GM18526 (cell line): Measurements from ENCODE around the gene CDYL.

Experiments used
- POLR2A ChIP-seq: IDR thresholded peaks from 3 replicates; pipeline ENCODE4 v1.6.1; 2011; ENCODE audit not compliant: insufficient read length; ENCODE audit errors: extremely low read depth

CDYL gene

DNA sequence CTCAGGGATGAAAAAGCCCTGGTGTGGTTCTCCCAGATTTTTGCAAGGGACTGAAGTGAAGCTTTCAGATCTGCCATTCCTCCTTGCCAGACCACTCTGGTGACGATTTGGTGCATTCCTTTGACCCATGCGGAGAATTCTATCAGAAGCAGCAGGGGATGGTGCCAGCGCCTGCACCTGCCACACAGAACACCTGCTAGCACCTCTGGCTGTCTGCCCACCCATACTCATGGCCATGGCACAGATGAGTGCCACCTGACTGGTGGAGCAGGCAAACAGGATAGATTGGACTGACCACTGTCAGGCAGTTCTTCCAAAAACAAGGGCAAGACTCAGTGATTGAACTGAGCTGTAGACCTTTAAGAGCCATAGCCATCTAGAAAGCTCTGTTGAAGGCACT, 107.1 kb downstream of the CDYL start:
- no peak for TF ChIP-seq POLR2A

DNA sequence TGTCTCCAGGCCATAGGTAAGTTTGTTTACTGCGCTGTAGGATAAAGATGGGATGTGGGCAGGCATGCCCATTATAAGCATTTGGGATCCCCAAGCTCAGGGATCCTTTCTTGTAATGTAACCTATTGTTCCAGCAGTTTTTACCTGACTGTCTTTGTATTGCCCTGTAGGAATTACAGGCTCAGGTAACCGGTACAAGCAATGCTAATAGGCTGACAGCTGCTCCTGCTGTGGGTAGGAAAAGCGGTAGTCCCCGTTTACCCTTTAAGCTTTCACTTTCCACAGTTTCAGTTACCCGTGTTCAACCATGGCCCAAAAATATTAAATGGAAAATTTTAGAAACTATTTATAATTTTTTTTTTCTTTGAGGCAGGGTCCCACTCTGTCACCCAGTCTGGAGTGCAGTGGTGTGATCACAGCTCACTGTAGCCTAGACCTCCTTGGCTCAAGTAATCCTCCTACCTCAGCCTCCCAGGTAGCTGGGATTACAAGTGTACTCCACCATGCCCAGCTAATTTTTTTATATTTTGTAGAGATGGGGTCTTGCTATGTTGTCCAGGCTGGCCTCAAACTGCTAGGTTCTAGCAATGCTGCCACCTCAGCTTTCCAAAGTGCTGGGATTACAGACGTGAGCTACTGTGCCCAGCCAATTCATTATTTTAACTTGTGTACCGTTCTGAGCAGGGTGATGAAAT, 108.6 kb downstream of the CDYL start:
- no peak for TF ChIP-seq POLR2A

DNA sequence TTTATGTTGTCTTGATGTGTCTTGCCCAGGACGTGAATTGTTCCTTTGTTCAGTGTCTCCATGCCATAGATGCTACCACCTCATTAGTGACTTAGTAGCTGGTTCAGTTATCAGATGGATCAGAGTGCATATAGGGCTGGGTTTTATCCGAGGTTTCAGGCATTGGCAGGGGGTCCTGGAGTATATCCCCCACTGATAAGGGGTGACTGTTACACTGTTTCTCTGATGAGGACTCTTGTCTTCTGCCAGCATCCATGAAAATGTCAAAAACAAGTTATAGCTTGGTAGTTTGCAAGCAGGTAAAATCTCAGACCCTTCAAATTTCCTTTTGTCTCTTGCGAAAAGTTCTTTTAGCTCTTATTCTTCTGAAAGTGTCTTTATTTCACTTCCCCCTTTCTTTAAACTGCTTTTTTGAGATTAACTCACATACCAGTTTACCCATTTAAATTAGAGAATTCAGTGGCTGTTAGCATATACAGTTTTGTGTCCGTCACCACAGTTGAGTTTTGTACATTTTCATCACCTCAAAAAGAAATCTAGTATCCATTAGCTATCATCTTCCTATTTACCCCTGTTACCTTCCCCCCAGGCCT, 109.2 kb downstream of the CDYL start:
- TF ChIP-seq POLR2A: no peak

GRCh38 chr6:4888841-4889240, 112.6 kb downstream of the CDYL start:
- TF ChIP-seq POLR2A: no peak

GRCh38 chr6:4889701-4890100, 113.5 kb downstream of the CDYL start:
- no peak for TF ChIP-seq POLR2A

GRCh38 chr6:4890191-4890590, 114.0 kb downstream of the CDYL start:
- no peak for TF ChIP-seq POLR2A

- TF ChIP-seq POLR2A: no peak
Measured at GRCh38 chr6:4890627-4891026, 114.4 kb downstream of the CDYL start.

- TF ChIP-seq POLR2A: no peak
Measured at GRCh38 chr6:4891141-4891540, 114.9 kb downstream of the CDYL start.

- no peak for TF ChIP-seq POLR2A
Measured at GRCh38 chr6:4892785-4893485, 116.7 kb downstream of the CDYL start.

DNA sequence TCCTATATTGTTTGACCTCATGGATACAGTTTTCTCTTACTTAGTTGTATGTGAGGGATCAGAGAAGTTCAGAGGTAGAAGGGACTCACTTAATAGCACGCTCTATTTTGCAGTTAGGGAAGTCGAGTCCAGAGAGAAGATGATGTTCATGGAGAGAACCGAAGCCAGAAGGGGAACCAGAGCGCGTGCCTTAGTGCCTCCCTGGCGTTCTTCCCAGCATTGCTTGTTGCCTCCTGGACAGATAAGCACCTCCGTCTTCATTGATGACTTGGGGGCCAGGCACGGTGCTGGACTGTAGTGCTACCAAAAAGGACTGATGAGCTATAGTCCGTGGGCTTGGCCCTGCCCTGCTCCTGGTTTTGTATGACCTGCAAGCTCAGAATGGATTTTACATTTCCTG, 117.8 kb downstream of the CDYL start:
- no peak for TF ChIP-seq POLR2A

DNA sequence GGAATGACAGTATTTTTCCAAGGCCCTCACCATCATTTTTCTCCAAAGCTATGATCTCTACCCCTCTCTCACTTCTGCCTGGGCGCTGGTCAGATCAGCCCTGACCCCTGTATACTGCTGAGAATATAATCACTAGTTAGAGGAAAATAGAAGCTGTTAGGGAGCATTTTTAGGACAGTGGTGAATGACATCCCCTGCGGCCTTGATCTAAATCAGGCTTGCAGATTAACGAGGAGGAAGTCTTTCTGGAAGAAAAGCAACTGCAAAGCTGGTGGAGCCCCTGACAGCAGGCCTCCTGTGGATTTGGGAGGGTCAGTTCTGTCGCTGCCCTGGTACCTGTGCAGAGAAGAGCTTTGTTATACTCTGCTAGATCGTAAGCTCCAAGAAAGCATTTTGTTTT, 119.8 kb downstream of the CDYL start:
- no peak for TF ChIP-seq POLR2A

DNA sequence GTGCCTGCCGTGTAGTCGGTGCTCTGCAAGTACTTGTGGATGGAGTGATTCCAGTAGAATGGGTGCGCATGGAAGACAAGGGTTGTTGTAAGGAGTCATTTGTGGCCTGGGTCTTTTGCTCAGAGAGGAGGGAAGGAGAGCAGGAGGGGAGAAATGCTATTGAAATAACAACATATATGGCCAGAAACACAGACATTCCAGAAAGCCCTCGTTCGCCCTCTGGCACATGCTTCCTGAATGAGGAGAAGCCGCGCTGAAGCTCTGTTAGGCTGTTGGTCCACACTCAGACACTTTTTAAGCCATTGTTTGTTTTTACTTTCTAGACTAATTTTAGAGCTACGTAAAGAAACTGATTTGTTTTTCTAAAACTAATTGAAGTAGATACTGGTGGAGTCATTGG, 120.2 kb downstream of the CDYL start:
- no peak for TF ChIP-seq POLR2A

DNA sequence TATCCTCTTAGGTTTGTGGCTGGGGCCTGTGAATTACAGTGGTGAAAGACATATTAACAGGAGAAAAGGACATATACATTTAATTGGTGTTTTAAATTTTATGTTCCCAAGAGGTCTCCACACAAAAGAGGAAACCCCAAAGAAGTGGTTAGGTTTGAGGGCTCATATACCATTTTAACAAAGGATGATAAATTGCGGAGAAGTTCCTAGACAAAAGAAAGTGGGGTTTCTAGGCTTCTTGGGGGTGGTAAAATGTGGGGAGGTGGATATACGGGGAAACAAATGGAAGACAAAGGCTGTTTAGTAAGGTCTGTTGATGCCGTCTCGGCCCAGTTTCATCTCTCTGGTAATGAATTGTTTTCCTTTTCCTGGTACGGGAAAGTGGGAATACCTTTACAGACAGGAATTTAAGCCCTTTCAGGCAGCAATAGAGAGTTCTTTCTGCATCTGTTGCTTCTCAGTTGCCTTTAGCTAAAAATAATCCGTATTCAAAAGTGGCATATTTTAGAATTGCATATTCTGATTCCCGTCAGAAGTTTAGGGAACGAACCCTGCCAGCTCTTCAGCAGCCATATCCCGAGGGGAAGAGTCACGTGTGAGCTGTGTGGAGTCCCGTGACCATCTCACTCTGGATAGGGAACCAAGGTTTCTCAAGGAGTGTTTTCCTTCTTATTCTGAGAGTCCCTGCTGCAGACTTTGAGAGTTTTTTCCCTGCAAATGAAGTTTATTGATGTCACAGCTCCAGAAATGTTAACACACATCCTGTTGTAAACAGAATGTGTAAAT, 123.2 kb downstream of the CDYL start:
- no peak for TF ChIP-seq POLR2A

- TF ChIP-seq POLR2A: no peak
Measured at GRCh38 chr6:4901386-4902061, 125.3 kb downstream of the CDYL start.

DNA sequence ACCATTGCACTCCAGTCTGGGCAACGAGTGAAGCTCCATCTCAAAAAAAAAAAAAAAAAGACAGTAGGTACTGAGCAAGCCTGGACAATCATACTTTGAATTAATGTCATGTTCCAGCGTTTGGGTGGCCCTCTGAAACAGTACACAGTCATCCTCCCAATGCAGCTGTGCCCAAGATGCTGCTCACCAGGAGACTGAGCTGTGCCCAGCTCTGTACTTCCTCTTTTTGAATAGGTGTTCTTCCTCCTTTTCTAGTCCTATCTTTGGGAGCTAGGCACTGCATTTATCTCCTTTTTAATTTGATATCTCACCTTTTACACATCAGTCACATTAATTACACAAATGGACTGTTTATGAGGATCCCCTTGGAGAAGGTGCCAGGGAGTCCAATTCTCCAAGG, 126.2 kb downstream of the CDYL start:
- TF ChIP-seq POLR2A: no peak

DNA sequence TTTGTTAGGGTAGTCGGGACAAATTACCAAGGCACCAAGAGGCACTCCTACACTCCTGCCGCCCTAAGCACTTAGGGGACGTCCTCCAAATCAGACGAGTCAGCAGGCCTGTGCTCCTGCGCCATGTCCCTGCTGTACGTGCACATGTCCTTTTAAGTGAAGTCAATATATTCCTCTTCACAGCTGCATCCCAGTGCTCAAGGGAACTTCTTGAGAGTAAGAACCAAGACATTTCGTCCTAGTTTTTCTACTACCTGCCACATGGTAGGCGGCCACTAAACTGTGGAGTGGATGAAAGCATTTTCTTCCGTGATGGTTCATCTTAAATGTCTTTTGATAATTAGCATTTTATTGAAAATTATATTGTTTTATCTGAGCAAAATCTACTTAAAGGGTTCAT, 126.9 kb downstream of the CDYL start:
- TF ChIP-seq POLR2A: no peak
